Measurements from ENCODE around the gene MTX1.

MTX1 gene

DNA sequence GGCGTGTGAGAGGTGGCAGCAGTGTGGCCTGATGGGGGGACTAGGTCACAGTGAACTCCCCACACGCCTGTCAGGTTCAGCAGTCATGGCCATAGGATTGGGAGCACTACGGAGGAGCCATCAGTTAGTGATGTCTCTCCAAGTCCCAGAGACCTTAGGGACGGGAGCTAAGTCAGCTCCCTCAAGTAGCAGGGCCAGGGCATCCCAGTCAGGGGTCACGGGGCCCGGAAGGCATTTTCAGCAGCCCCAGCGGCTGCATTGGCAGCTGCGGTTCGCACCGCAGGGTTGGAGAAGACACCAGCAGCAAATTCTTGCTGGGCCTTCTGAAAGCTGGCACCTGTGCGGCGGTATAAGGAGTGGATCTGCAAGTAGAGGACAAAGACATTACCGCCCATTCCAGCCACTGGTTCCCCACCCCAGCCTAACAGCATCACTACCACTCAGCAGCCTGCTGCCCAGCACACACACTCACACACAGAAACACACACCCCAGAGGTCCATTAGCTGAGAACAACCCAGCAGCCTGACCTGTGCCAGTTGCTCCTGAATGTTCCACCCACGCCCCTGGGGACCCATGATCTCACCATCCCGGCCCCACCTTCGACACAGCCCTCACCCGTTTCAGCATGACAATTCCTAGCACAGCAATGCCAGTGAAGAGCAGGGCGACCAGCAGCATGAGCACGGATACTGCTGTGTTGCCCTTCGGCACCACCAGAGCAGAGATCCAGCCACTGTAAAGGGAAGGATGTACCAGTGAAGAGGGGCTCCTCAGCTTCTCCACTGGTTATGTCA lies 47.8 kb downstream of the MTX1 start:
- H3K9me2 ChIP-seq (replicated peaks; ENCODE audit: low read depth, low read length), result no peaks in the 10 kb centered on the region
- H3K27me3 ChIP-seq (ENCODE audit: insufficient read depth, low read length, poor library complexity, severe bottlenecking), result no peaks in the 10 kb centered on the region
- no peak overlapping the region for H3K4me2 ChIP-seq (ENCODE audit: low read depth, low read length, poor library complexity, severe bottlenecking)
- peaks cover 4% of the 10 kb centered on the region for H4K20me1 ChIP-seq (ENCODE audit: insufficient read depth, low read length, poor library complexity, severe bottlenecking)
- peaks cover 3% of the 10 kb centered on the region; the same call in 1 of the 2 replicates for H3K36me3 ChIP-seq (ENCODE audit: insufficient read depth, low read length)
- no peak overlapping the region for H3K4me3 ChIP-seq (ENCODE audit: low read length, poor library complexity, severe bottlenecking)
- no peak overlapping the region for H2AFZ ChIP-seq (ENCODE audit: low read length)
- no peak overlapping the region for H3K9ac ChIP-seq (ENCODE audit: low read depth, low read length, poor library complexity, severe bottlenecking)
- H3K4me1 ChIP-seq (ENCODE audit: insufficient read depth, low read length, poor library complexity, severe bottlenecking), result peaks cover 28% of the 10 kb centered on the region
- peaks cover 21% of the 10 kb centered on the region for H3K79me2 ChIP-seq (ENCODE audit: insufficient read depth, low read length)
- no peaks in the 10 kb centered on the region; the same call in 1 of the 2 replicates for H3F3A ChIP-seq (ENCODE audit: low read depth)
- no peaks in the 10 kb centered on the region for H3K9me3 ChIP-seq (ENCODE audit: insufficient read depth, low read depth, low read length)
- TF ChIP-seq EZH2phosphoT487 (IDR thresholded peaks at IDR 0.05; ENCODE audit: borderline replicate concordance), result no peak
- TF ChIP-seq, protein P1, sequence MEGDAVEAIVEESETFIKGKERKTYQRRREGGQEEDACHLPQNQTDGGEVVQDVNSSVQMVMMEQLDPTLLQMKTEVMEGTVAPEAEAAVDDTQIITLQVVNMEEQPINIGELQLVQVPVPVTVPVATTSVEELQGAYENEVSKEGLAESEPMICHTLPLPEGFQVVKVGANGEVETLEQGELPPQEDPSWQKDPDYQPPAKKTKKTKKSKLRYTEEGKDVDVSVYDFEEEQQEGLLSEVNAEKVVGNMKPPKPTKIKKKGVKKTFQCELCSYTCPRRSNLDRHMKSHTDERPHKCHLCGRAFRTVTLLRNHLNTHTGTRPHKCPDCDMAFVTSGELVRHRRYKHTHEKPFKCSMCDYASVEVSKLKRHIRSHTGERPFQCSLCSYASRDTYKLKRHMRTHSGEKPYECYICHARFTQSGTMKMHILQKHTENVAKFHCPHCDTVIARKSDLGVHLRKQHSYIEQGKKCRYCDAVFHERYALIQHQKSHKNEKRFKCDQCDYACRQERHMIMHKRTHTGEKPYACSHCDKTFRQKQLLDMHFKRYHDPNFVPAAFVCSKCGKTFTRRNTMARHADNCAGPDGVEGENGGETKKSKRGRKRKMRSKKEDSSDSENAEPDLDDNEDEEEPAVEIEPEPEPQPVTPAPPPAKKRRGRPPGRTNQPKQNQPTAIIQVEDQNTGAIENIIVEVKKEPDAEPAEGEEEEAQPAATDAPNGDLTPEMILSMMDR (conservative IDR thresholded peaks at IDR 0.05; ENCODE audit: low read length), result no peak

DNA sequence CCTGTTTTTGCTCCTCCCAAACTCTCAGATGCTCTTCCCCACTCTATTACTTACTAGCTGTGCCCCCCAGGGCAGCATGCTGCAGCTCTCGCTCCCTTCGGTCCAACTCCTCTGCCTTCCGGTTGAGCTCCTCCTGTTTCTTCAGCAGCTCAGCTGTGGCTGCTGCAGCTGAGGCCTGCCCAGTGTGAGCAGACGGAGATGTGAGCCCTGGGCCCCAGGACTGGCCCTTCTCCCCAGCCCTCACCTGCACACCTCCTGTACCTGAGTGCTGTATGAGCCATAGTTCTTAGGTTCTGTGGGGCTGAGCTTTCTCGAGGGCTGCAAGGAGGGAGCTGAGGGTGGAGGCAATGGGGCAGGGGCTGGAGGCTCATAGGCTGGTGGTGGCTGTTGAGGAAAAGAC lies 51.8 kb downstream of the MTX1 start:
- Histone ChIP-seq H3K4me2 (ENCODE audit: low read depth, low read length, poor library complexity, severe bottlenecking) (peak overlapping the region; percentile 97), H3F3A (ENCODE audit: low read depth) (peaks cover 9% of the 10 kb centered on the region; the same call in 1 of the 2 replicates), H3K9me3 (ENCODE audit: insufficient read depth, low read depth, low read length) (no peaks in the 10 kb centered on the region), H4K20me1 (ENCODE audit: insufficient read depth, low read length, poor library complexity, severe bottlenecking) (peaks cover 9% of the 10 kb centered on the region), H3K27me3 (ENCODE audit: insufficient read depth, low read length, poor library complexity, severe bottlenecking) (no peaks in the 10 kb centered on the region), H3K9ac (ENCODE audit: low read depth, low read length, poor library complexity, severe bottlenecking) (peak overlapping the region; percentile 86), H3K9me2 (replicated peaks; ENCODE audit: low read depth, low read length) (no peaks in the 10 kb centered on the region), H3K4me3 (ENCODE audit: low read length, poor library complexity, severe bottlenecking) (peak overlapping the region; percentile 81), H3K36me3 (ENCODE audit: insufficient read depth, low read length) (peaks cover 29% of the 10 kb centered on the region; the same call in 1 of the 2 replicates), H3K79me2 (ENCODE audit: insufficient read depth, low read length) (peaks cover 20% of the 10 kb centered on the region), H3K4me1 (ENCODE audit: insufficient read depth, low read length, poor library complexity, severe bottlenecking) (peaks cover 16% of the 10 kb centered on the region), H2AFZ (ENCODE audit: low read length) (no peak overlapping the region)
- TF ChIP-seq, protein P1 (conservative IDR thresholded peaks at IDR 0.05; ENCODE audit: low read length), result no peak
- TF ChIP-seq EZH2phosphoT487 (IDR thresholded peaks at IDR 0.05; ENCODE audit: borderline replicate concordance), result no peak

- Histone ChIP-seq H4K20me1 (ENCODE audit: insufficient read depth, low read length, poor library complexity, severe bottlenecking) (peaks cover 9% of the 10 kb centered on the region), H3K36me3 (ENCODE audit: insufficient read depth, low read length) (peaks cover 39% of the 10 kb centered on the region; the same call in 1 of the 2 replicates), H3F3A (ENCODE audit: low read depth) (peaks cover 9% of the 10 kb centered on the region; the same call in 1 of the 2 replicates), H2AFZ (ENCODE audit: low read length) (no peak overlapping the region), H3K4me2 (ENCODE audit: low read depth, low read length, poor library complexity, severe bottlenecking) (peak overlapping the region; percentile 97), H3K9ac (ENCODE audit: low read depth, low read length, poor library complexity, severe bottlenecking) (peak overlapping the region; percentile 86), H3K4me1 (ENCODE audit: insufficient read depth, low read length, poor library complexity, severe bottlenecking) (peaks cover 16% of the 10 kb centered on the region), H3K9me2 (replicated peaks; ENCODE audit: low read depth, low read length) (no peaks in the 10 kb centered on the region), H3K27me3 (ENCODE audit: insufficient read depth, low read length, poor library complexity, severe bottlenecking) (no peaks in the 10 kb centered on the region), H3K9me3 (ENCODE audit: insufficient read depth, low read depth, low read length) (no peaks in the 10 kb centered on the region), H3K4me3 (ENCODE audit: low read length, poor library complexity, severe bottlenecking) (peak overlapping the region; percentile 81), H3K79me2 (ENCODE audit: insufficient read depth, low read length) (peaks cover 20% of the 10 kb centered on the region)
- TF ChIP-seq, protein P1 (conservative IDR thresholded peaks at IDR 0.05; ENCODE audit: low read length), result no peak
- TF ChIP-seq EZH2phosphoT487 (IDR thresholded peaks at IDR 0.05; ENCODE audit: borderline replicate concordance), result no peak
Observed at GRCh38 chr1:155261493-155261851, 53.0 kb downstream of the MTX1 start.
